PFSK-1 (cell line): ENCODE data around the gene GNG7.

Experiments used
- FOXP2 ChIP-seq: optimal IDR thresholded peaks from 2 replicates; pipeline ENCODE3; 2011; ENCODE audit warnings: borderline replicate concordance, control low read depth, inconsistent platforms; ENCODE audit not compliant: insufficient read depth; ENCODE audit errors: extremely low read length, extremely low read depth
- POLR2AphosphoS5 ChIP-seq: IDR thresholded peaks from 2 replicates; pipeline ENCODE4 v1.6.1; 2012; ENCODE audit warnings: low read depth, mild to moderate bottlenecking, control low read depth, low read length, moderate library complexity
- SIN3A ChIP-seq: IDR thresholded peaks from 2 replicates; pipeline ENCODE4 v1.6.1; 2012; ENCODE audit warnings: mild to moderate bottlenecking, low read length, moderate library complexity, borderline replicate concordance; ENCODE audit not compliant: insufficient read depth
- TAF1 ChIP-seq: IDR thresholded peaks from 2 replicates; pipeline ENCODE4 v1.6.1; 2012; ENCODE audit warnings: low read length, control low read depth, borderline replicate concordance; ENCODE audit not compliant: insufficient read depth
- TF ChIP-seq, protein P1 (sequence below), 2 experiments: IDR thresholded peaks; 2 replicates each; pipeline versions ENCODE4 v1.6.1 to v1.8.0; 2011 to 2012; ENCODE audit warnings: low read depth in 2 of 2, low read length in 2 of 2, control low read depth in 1 of 2, inconsistent platforms in 1 of 2, mild to moderate bottlenecking in 1 of 2, moderate library complexity in 1 of 2; ENCODE audit not compliant: insufficient read depth in 1 of 2

GRCh38 chr19:2743099-2743498 is 40.6 kb upstream of the GNG7 start:
- TF ChIP-seq POLR2AphosphoS5 (no peak), TAF1 (no peak), SIN3A (no peak), FOXP2 (no peak)
- TF ChIP-seq, protein P1, sequence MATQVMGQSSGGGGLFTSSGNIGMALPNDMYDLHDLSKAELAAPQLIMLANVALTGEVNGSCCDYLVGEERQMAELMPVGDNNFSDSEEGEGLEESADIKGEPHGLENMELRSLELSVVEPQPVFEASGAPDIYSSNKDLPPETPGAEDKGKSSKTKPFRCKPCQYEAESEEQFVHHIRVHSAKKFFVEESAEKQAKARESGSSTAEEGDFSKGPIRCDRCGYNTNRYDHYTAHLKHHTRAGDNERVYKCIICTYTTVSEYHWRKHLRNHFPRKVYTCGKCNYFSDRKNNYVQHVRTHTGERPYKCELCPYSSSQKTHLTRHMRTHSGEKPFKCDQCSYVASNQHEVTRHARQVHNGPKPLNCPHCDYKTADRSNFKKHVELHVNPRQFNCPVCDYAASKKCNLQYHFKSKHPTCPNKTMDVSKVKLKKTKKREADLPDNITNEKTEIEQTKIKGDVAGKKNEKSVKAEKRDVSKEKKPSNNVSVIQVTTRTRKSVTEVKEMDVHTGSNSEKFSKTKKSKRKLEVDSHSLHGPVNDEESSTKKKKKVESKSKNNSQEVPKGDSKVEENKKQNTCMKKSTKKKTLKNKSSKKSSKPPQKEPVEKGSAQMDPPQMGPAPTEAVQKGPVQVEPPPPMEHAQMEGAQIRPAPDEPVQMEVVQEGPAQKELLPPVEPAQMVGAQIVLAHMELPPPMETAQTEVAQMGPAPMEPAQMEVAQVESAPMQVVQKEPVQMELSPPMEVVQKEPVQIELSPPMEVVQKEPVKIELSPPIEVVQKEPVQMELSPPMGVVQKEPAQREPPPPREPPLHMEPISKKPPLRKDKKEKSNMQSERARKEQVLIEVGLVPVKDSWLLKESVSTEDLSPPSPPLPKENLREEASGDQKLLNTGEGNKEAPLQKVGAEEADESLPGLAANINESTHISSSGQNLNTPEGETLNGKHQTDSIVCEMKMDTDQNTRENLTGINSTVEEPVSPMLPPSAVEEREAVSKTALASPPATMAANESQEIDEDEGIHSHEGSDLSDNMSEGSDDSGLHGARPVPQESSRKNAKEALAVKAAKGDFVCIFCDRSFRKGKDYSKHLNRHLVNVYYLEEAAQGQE (IDR thresholded peaks at IDR 0.05; ENCODE audit: insufficient read depth in 1 of 2, low read depth in 2 of 2, low read length in 2 of 2) = no peak
